ENCODE data around the gene FAM117A.

- TF ChIP-seq ZFP3 (tag by site-specific recombination; IDR thresholded peaks at IDR 0.05; ENCODE audit: low read depth) (no peak), YY1 (tag by site-specific recombination; IDR thresholded peaks at IDR 0.05) (no peak), ZNF335 (tag by site-specific recombination; conservative IDR thresholded peaks at IDR 0.05) (no peak)
- TF ChIP-seq, protein P1, sequence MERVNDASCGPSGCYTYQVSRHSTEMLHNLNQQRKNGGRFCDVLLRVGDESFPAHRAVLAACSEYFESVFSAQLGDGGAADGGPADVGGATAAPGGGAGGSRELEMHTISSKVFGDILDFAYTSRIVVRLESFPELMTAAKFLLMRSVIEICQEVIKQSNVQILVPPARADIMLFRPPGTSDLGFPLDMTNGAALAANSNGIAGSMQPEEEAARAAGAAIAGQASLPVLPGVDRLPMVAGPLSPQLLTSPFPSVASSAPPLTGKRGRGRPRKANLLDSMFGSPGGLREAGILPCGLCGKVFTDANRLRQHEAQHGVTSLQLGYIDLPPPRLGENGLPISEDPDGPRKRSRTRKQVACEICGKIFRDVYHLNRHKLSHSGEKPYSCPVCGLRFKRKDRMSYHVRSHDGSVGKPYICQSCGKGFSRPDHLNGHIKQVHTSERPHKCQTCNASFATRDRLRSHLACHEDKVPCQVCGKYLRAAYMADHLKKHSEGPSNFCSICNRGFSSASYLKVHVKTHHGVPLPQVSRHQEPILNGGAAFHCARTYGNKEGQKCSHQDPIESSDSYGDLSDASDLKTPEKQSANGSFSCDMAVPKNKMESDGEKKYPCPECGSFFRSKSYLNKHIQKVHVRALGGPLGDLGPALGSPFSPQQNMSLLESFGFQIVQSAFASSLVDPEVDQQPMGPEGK (tag by site-specific recombination; IDR thresholded peaks at IDR 0.05): no peak
These were observed 75.1 kb downstream of the FAM117A start for GRCh38 chr17:49688848-49689247.
